Measurements from ENCODE around the gene PRAMEF15.
"Not testable (repeated sequence)": the region's sequence is repeated elsewhere in the genome, so short reads cannot be mapped to it uniquely, and the experiment has no call there.

DNA sequence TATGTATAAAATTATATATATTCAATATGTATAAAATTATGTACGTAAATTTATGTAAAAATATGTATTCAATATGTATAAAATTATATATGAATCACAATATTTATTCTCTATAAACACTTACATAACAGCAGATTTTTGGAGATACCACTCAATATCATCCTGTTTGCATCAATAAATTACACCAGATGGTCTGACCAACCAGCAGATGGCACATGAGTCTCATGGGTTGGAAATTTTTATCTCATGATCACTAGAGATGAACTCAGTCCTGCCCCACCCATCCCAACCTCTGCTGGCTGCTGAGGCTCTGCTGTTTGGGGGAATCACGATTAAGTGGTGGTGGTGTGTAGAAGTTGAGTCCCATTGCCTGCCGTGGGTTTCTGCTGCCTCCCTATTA, 35.8 kb upstream of the PRAMEF15 start:
- TF ChIP-seq CTCF (conservative IDR thresholded peaks at IDR 0.05; ENCODE audit: low read depth in 2 of 2); EZH2 (IDR thresholded peaks at IDR 0.05; ENCODE audit: low read depth, unreplicated experiment); ETS1 (IDR thresholded peaks at IDR 0.05); ZNF114 (CRISPR knock-in tag; IDR thresholded peaks at IDR 0.05); ZNF462 (CRISPR knock-in tag; IDR thresholded peaks at IDR 0.05); EZH2phosphoT487 (IDR thresholded peaks at IDR 0.05; ENCODE audit: unreplicated experiment); CREB1 (CRISPR knock-in tag; IDR thresholded peaks at IDR 0.05; ENCODE audit: low read depth): not testable (repeated sequence)

Measured in GM23338 (cell line).